T-helper 1 cell treated with Interleukin-12 subunit alpha and Interleukin-12 subunit beta and Interleukin-4 antibody, amounts not matched to agents 30 ng/mL and 1 ng/mL, for 36 hours (primary cell): ENCODE measurements around the gene TSR3. TPM values are rescaled to one million over a fixed set of nuclear protein-coding genes. Genes with fewer than 3 reads are reported as not detected.

ENCODE experiments used
- intact Hi-C: fragments of 100-400 bp; cut with micrococcal nuclease; formaldehyde crosslinking; loops from one replicate; pipeline ENCODE4 v1.15.1; 2024
- total RNA-seq: library from RNA; stranded (reverse); gene quantifications from 2 replicates; pipeline ENCODE4 v1.2.3, GENCODE V29; 2022

Gene TSR3
- total RNA-seq, 1 donor from 2014 or later = 60.0 TPM

DNA sequence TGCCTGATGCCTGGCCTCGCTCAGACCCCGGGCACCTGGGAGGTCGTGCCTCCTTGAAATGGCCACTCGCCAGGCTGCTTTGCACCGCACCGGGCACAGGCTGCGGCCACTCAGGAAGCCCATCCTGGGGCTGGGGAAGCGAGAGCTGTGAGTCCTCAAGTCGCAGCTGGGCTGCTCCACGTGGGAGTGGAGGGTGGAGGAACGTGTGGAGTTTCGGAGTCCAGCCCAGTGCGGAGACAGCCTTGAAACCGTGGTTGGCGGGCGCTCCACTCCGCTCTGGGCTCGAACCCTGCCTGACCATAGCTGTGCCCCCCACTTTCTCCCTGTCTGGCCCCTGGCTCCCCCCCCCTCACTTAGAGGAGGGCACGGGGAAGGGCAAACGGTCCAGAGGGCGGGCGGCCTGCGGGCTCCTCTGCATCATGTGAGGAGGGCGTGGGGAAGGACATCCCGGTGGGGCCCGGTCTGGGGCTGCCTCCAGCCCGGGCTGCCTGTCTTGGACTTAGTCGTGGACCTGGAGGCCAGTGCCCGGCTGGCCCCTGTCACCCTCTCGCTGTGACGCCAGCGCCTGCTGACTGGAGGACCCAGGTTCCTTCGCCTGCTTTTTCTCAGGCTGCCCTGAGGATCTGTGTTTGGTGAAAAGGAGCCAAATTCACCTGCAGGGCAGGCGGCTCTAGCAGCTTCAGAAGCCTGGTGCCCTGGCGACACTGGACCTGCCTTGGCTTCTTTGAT lies 39.8 kb downstream of the TSR3 start:
- intact Hi-C loops = loop anchor here (2.0 kb wide), 1 partner anchor 109 kb away; the partner anchor contains the start of gene UQCC4

- intact Hi-C loops = loop anchor here (2.0 kb wide), 1 partner anchor 110 kb away; the partner anchor contains the start of gene UQCC4
Observed at GRCh38 chr16:1311212-1311737, 40.4 kb downstream of the TSR3 start.

GRCh38 chr16:1310832-1311200 lies 40.9 kb downstream of the TSR3 start:
- intact Hi-C loops = loop anchor here (1.0 to 2.0 kb wide), 2 partner anchors 22 to 110 kb away; partner anchors contain the start of genes BAIAP3 and UQCC4

- intact Hi-C loops = loop anchor here (1.0 to 10.0 kb wide), 7 partner anchors 9 to 301 kb away; partner anchors contain the start of genes BAIAP3, TMEM204 and UQCC4
Observed at GRCh38 chr16:1309888-1310831, 41.5 kb downstream of the TSR3 start.

- intact Hi-C loops = loop anchor here (1.0 to 10.0 kb wide), 5 partner anchors 8 to 302 kb away; partner anchors contain the start of gene TMEM204
Observed at GRCh38 chr16:1308977-1309885, 42.4 kb downstream of the TSR3 start, which contains the start of gene UBE2I. Gene UBE2I (plus strand): TSS chr16:1309636. CDS start chr16:1314031, 4,395 bp downstream.

DNA sequence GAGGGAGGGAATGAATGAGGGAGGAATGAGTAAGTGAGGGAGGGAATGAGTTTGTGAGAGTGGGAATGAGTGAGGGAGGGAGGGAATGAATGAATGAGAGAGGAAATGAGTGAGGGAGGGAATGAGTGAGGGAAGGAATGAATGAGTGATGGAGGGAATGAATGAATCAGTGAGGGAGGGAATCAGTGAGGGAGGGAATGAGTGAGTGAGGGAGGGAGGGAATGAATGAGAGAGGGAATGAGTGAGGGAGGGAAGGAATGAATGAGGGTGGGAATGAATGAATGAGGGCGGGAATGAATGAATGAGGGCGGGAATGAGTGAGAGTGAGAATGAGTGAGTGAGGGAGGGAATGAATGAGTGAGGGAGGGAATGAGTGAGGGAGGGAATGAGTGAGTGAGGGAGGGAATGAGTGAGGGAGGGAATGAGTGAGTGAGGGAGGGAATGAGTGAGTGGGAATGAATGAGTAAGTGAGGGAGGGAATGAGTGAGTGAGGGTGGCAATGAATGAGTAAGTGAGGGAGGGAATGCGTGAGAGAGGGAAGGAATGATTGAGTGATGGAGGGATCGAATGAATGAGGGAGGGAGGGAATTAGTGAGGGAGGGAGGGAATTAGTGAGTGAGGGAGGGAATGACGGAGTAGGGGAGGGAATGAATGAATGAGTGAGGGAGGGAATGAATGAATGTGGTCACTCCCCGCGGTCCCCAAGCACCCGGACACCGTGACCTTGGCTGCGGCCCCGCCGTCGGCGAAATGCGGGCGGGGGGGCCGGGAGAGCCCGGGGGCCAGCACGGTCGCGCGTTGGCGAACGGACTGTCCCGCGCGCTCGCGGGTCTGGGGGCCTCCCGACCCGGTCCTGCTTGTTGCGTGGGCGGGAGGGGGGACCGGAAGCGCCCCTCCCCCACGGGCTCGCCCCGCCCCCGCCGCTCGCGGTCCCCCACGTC lies 43.4 kb downstream of the TSR3 start:
- intact Hi-C loops = loop anchor here (2.0 to 10.0 kb wide), 3 partner anchors 70 to 302 kb away; partner anchors contain the start of gene TMEM204

GRCh38 chr16:1306334-1306733 lies 45.3 kb downstream of the TSR3 start:
- intact Hi-C loops = loop anchor here (10.0 kb wide), 1 partner anchor 228 kb away; the partner anchor contains the start of gene TMEM204

GRCh38 chr16:1305823-1306222 lies 45.9 kb downstream of the TSR3 start:
- intact Hi-C loops = loop anchor here (10.0 kb wide), 1 partner anchor 229 kb away; the partner anchor contains the start of gene TMEM204

- intact Hi-C loops = loop anchor here (1.0 to 10.0 kb wide), 2 partner anchors 8 to 233 kb away; partner anchors contain the start of genes TMEM204 and UBE2I
Observed at GRCh38 chr16:1301562-1301961, 50.1 kb downstream of the TSR3 start.

DNA sequence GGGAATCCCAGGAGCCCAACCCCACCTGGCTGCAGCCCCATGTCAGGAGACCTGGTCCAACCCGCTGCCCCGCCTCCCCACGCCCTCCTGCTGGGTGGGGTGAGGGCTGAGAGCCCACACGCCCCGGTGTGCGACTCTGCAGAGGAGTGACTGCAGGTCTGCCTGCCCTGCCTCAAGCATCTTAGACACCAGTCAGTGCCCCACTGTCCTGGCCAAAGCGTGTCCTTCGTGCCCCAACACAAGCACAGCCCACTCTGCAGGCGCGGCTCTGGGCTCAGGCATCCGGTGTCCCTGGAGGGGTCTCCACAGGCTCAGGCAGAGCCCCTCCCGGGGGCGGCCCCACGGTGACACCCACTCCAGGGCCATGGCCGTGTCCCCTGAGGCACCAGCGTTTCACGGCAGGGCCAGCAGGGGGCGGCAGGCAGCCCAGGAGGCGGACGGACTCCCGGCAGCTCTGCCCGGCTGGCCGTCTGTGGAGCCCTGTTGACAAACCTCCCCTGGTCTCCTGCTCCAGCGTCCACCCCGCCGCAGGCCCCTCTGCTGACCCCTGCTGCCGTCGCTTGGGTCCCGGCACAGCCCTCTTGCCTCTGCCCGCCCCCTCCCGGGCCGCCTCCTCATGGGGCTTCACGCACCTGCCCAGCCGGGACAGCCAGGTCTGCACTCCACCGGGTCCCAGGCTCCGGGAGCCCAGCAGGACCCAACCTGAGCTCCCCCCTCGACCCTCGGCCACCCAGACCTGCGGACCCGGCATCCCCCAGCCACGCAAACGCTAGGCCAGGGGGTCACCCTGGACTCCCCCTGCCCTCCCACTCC lies 50.8 kb downstream of the TSR3 start:
- intact Hi-C loops = loop anchor here (1.0 to 10.0 kb wide), 2 partner anchors 8 to 234 kb away; partner anchors contain the start of genes TMEM204 and UBE2I

DNA sequence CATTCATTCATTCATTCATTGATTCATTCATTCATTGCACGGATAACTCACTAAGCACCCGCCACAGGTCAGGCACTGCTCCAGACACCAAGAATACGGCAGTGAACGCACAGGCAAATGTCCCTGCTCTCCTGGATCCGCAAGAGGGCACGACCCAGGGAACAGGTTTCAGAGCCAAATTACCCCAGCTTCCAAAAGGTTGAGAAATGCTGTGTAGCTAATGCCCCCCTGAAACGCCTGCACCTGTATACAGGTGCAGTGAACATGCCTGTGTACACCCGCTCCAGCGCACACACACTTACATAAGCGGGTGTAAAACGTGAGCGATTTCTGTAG lies 51.8 kb downstream of the TSR3 start:
- intact Hi-C loops = loop anchor here (10.0 kb wide), 1 partner anchor 235 kb away; the partner anchor contains the start of gene TMEM204

Other genes starting within 250 kb of the TSR3 start
- 0.24 and 0.25 TPM in 2 replicates for gene CACNA1H, start 198.8 kb downstream of the TSR3 start, total RNA-seq
- gene TPSG1, start 126.6 kb downstream of the TSR3 start, total RNA-seq = not detected in 2 replicates
- not detected in 2 replicates for gene TPSB2, start 121.7 kb downstream of the TSR3 start, total RNA-seq
- gene TPSAB1, start 111.2 kb downstream of the TSR3 start, total RNA-seq = not detected in 2 replicates
- not detected in 2 replicates for gene TPSD1, start 95.8 kb downstream of the TSR3 start, total RNA-seq
- gene UBE2I, start 42.2 kb downstream of the TSR3 start, total RNA-seq = 217 and 224 TPM in 2 replicates
- gene BAIAP3, start 18.2 kb downstream of the TSR3 start, total RNA-seq = 1.4 and 1.8 TPM in 2 replicates
- gene GNPTG, start 53 bp upstream of the TSR3 start, total RNA-seq = 36.1 and 39.1 TPM in 2 replicates
- 43.3 and 47.9 TPM in 2 replicates for gene UNKL, start 62.8 kb upstream of the TSR3 start, total RNA-seq
- 13.2 and 16.4 TPM in 2 replicates for gene UQCC4, start 68.9 kb upstream of the TSR3 start, total RNA-seq
- not detected in 2 replicates for gene PERCC1, start 79.2 kb upstream of the TSR3 start, total RNA-seq
- 1.8 and 3.2 TPM in 2 replicates for gene CCDC154, start 92.7 kb upstream of the TSR3 start, total RNA-seq
- 80.8 and 81.0 TPM in 2 replicates for gene CLCN7, start 123.2 kb upstream of the TSR3 start, total RNA-seq
- not detected in 2 replicates for gene PTX4, start 137.1 kb upstream of the TSR3 start, total RNA-seq
- 55.7 and 56.6 TPM in 2 replicates for gene TELO2, start 141.5 kb upstream of the TSR3 start, total RNA-seq
- 49.2 and 49.9 TPM in 2 replicates for gene TMEM204, start 181.8 kb upstream of the TSR3 start, total RNA-seq